Activated T-cell treated with anti-CD3 and anti-CD28 coated beads for 4 hours (primary cell): ENCODE data around the gene RELL1.

Experiments used
- DNase-seq: peaks from one replicate; pipeline ENCODE4 v3.0.0-alpha.2; 2020

Gene RELL1

GRCh38 chr4:37664696-37665095 lies 21.5 kb downstream of the RELL1 start:
- DNase-seq: no peak

GRCh38 chr4:37663552-37663951 lies 22.6 kb downstream of the RELL1 start:
- DNase-seq: no peak

- DNase-seq: no peak
Measured at GRCh38 chr4:37662861-37663390, 23.2 kb downstream of the RELL1 start.

GRCh38 chr4:37662251-37662650 lies 23.9 kb downstream of the RELL1 start:
- no peak for DNase-seq

GRCh38 chr4:37661772-37662171 lies 24.4 kb downstream of the RELL1 start:
- no peak for DNase-seq

GRCh38 chr4:37659696-37660095 lies 26.5 kb downstream of the RELL1 start:
- DNase-seq: no peak

GRCh38 chr4:37656649-37657048 lies 29.5 kb downstream of the RELL1 start:
- DNase-seq: no peak

- no peak for DNase-seq
Measured at GRCh38 chr4:37653601-37654000, 32.6 kb downstream of the RELL1 start.

- no peak for DNase-seq
Measured at GRCh38 chr4:37652747-37653527, 33.2 kb downstream of the RELL1 start.

GRCh38 chr4:37651781-37652377 lies 34.3 kb downstream of the RELL1 start:
- DNase-seq: no peak

- no peak for DNase-seq
Measured at GRCh38 chr4:37650481-37650880, 35.7 kb downstream of the RELL1 start.

GRCh38 chr4:37649268-37649667 lies 36.9 kb downstream of the RELL1 start:
- no peak for DNase-seq

- DNase-seq: no peak
Measured at GRCh38 chr4:37648084-37648817, 37.9 kb downstream of the RELL1 start.

- no peak for DNase-seq
Measured at GRCh38 chr4:37646247-37646646, 39.9 kb downstream of the RELL1 start.

GRCh38 chr4:37645736-37646135 lies 40.4 kb downstream of the RELL1 start:
- DNase-seq: no peak

GRCh38 chr4:37644962-37645361 lies 41.2 kb downstream of the RELL1 start:
- no peak for DNase-seq

GRCh38 chr4:37641886-37642849 lies 44.0 kb downstream of the RELL1 start:
- no peak for DNase-seq

GRCh38 chr4:37641352-37641751 lies 44.8 kb downstream of the RELL1 start:
- no peak for DNase-seq

- DNase-seq: no peak
Measured at GRCh38 chr4:37639551-37640285, 46.5 kb downstream of the RELL1 start.

- no peak for DNase-seq
Measured at GRCh38 chr4:37635155-37635554, 51.0 kb downstream of the RELL1 start.

GRCh38 chr4:37634180-37634579 lies 52.0 kb downstream of the RELL1 start:
- DNase-seq: no peak

GRCh38 chr4:37632836-37633235 lies 53.3 kb downstream of the RELL1 start:
- no peak for DNase-seq
